GM12878 (cell line): Measurements from ENCODE around the gene ZNF791. TPM values are rescaled to one million over a fixed set of nuclear protein-coding genes. Genes with fewer than 3 reads are reported as not detected.
A peak's percentile ranks its signal among the peaks of the same experiment; 100 is the strongest.

ENCODE experiments used
- CEBPB ChIP-seq, 2 experiments: fragments of 150-350 bp in 1 of 2; IDR thresholded peaks; 2 replicates each; pipeline ENCODE4 v1.6.1; 2012 to 2014; ENCODE audit warnings: low read depth in 2 of 2, low read length in 2 of 2, borderline replicate concordance in 1 of 2, inconsistent platforms in 1 of 2
- GATAD2B ChIP-seq: fragments of 450-650 bp; conservative IDR thresholded peaks from 2 replicates; pipeline ENCODE4 v1.6.1; 2017; ENCODE audit warnings: low read depth, mild to moderate bottlenecking, moderate library complexity
- JUND ChIP-seq: IDR thresholded peaks from 2 replicates; pipeline ENCODE4 v1.6.1; 2012; ENCODE audit warnings: low read depth, mild to moderate bottlenecking, low read length, improper control_type of control experiment, moderate library complexity
- KDM1A ChIP-seq: fragments of 200-600 bp; sonication (generic); IDR thresholded peaks from 2 replicates; pipeline ENCODE4 v1.6.1; 2016; ENCODE audit warnings: borderline replicate concordance
- MTA2 ChIP-seq: fragments of 450-650 bp; IDR thresholded peaks from 2 replicates; pipeline ENCODE4 v1.6.1; 2016; ENCODE audit warnings: low read depth, mild to moderate bottlenecking, moderate library complexity
- PAX5 ChIP-seq: IDR thresholded peaks from 2 replicates; pipeline ENCODE4 v1.6.1; 2011; ENCODE audit warnings: low read depth, low read length, borderline replicate concordance
- RELA ChIP-seq: fragments of 450-650 bp; IDR thresholded peaks from 2 replicates; pipeline ENCODE4 v1.8.0; 2014; ENCODE audit warnings: borderline replicate concordance; ENCODE audit not compliant: partially characterized antibody
- RFX5 ChIP-seq: IDR thresholded peaks from 2 replicates; pipeline ENCODE4 v1.6.1; 2011; ENCODE audit warnings: low read depth, low read length, improper control_type of control experiment
- SMAD5 ChIP-seq: IDR thresholded peaks from 2 replicates; pipeline ENCODE4 v1.6.1; 2016; ENCODE audit warnings: antibody characterized with exemption, low read depth
- STAT3 ChIP-seq: IDR thresholded peaks from 2 replicates; pipeline ENCODE4 v1.6.1; 2011; ENCODE audit warnings: low read depth, low read length, improper control_type of control experiment
- polyA plus RNA-seq, 11 experiments: library from polyadenylated mRNA; depleted of rRNA in 4 of 11; unstranded in 6 of 11; stranded (reverse) in 5 of 11; fragments of >200 nt; fragmentation: Nextera tagmentation in 4 of 11; fragmentation: Illumina TruSeq in 1 of 11; extraction: Ambion mirVana in 4 of 11; extraction: Trizol in 1 of 11; gene quantifications; 1 replicate in 1 of 11; 2 replicates in 10 of 11; pipeline versions ENCODE4 v1.2.1 to v1.2.3, GENCODE V29; 2011 to 2016; ENCODE audit warnings: inconsistent platforms in 2 of 11, missing spikeins in 2 of 11, low read depth in 1 of 11
- total RNA-seq, 4 experiments: library from RNA; depleted of rRNA in 3 of 4; stranded (reverse); fragments of >200 nt in 3 of 4; fragmentation: Illumina TruSeq in 1 of 4; extraction: Trizol in 1 of 4; gene quantifications; 2 replicates each; pipeline versions ENCODE4 v1.2.1 to v1.2.3, GENCODE V29; 2013 to 2021
- TF ChIP-seq, protein P1 (sequence below): fragments of 450-650 bp; IDR thresholded peaks from 2 replicates; pipeline ENCODE4 v1.6.1; 2017; ENCODE audit warnings: mild to moderate bottlenecking, moderate library complexity
- TF ChIP-seq, protein P2 (sequence below): IDR thresholded peaks from 2 replicates; pipeline ENCODE4 v1.6.1; 2012; ENCODE audit warnings: mild to moderate bottlenecking, low read depth, low read length
- TF ChIP-seq, protein P3 (sequence below): IDR thresholded peaks from 2 replicates; pipeline ENCODE4 v1.6.1; 2011; ENCODE audit warnings: borderline replicate concordance, low read depth, mild to moderate bottlenecking, moderate library complexity, low read length; ENCODE audit not compliant: insufficient read depth, poor library complexity, severe bottlenecking
- TF ChIP-seq, protein P4 (sequence below): fragments of 150-350 bp; IDR thresholded peaks from 2 replicates; pipeline ENCODE4 v1.6.1; 2016; ENCODE audit warnings: low read depth, low read length
- TF ChIP-seq, protein P5 (sequence below): IDR thresholded peaks from 2 replicates; pipeline ENCODE4 v1.6.1; 2011; ENCODE audit warnings: mild to moderate bottlenecking, low read depth, low read length, moderate library complexity; ENCODE audit not compliant: insufficient replicate concordance

ZNF791 gene
- total and polyA plus RNA-seq, 10 of the 15 experiments (the other 5 are each of a cell fraction or from before 2014, with no cell fraction given), result 7.5 to 24.0 (median 11.8) TPM

DNA sequence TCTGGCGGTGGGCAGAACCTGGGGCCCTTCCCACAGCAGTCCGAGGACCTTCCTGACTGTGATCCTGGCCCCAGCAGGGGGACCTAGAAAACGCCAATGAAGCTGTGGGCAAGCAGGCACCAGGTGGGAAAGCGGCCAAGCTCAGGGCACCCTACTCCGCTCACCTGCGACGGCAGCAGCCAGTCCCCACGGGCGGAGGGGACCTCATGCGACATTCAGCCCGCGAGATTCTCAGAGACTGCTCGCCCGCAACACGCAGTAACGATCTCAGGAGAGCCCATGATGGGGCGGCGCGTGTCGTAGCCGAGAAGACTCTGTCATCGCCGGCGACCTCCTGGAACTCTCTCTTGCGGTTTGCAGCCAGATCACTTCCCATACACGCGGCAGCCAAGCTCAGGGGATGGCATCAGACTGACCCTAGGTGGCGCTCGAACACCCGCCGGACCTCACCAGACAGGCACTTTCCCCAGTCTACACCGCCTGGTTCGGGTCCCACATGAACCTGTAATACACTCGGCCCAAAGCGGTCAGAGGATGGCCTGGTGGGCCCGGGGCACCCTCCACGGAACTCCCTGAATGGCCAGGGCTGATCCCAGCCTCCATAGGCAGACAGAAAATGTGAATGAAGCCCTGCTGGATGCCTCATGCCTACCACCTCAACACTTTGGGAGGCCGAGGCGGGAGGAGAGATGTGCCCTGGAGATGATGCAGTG, 29.3 kb downstream of the ZNF791 start (continued):
- TF ChIP-seq, protein P1, sequence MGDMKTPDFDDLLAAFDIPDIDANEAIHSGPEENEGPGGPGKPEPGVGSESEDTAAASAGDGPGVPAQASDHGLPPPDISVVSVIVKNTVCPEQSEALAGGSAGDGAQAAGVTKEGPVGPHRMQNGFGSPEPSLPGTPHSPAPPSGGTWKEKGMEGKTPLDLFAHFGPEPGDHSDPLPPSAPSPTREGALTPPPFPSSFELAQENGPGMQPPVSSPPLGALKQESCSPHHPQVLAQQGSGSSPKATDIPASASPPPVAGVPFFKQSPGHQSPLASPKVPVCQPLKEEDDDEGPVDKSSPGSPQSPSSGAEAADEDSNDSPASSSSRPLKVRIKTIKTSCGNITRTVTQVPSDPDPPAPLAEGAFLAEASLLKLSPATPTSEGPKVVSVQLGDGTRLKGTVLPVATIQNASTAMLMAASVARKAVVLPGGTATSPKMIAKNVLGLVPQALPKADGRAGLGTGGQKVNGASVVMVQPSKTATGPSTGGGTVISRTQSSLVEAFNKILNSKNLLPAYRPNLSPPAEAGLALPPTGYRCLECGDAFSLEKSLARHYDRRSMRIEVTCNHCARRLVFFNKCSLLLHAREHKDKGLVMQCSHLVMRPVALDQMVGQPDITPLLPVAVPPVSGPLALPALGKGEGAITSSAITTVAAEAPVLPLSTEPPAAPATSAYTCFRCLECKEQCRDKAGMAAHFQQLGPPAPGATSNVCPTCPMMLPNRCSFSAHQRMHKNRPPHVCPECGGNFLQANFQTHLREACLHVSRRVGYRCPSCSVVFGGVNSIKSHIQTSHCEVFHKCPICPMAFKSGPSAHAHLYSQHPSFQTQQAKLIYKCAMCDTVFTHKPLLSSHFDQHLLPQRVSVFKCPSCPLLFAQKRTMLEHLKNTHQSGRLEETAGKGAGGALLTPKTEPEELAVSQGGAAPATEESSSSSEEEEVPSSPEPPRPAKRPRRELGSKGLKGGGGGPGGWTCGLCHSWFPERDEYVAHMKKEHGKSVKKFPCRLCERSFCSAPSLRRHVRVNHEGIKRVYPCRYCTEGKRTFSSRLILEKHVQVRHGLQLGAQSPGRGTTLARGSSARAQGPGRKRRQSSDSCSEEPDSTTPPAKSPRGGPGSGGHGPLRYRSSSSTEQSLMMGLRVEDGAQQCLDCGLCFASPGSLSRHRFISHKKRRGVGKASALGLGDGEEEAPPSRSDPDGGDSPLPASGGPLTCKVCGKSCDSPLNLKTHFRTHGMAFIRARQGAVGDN, result no peak
- TF ChIP-seq KDM1A, result no peak
- TF ChIP-seq, protein P2, sequence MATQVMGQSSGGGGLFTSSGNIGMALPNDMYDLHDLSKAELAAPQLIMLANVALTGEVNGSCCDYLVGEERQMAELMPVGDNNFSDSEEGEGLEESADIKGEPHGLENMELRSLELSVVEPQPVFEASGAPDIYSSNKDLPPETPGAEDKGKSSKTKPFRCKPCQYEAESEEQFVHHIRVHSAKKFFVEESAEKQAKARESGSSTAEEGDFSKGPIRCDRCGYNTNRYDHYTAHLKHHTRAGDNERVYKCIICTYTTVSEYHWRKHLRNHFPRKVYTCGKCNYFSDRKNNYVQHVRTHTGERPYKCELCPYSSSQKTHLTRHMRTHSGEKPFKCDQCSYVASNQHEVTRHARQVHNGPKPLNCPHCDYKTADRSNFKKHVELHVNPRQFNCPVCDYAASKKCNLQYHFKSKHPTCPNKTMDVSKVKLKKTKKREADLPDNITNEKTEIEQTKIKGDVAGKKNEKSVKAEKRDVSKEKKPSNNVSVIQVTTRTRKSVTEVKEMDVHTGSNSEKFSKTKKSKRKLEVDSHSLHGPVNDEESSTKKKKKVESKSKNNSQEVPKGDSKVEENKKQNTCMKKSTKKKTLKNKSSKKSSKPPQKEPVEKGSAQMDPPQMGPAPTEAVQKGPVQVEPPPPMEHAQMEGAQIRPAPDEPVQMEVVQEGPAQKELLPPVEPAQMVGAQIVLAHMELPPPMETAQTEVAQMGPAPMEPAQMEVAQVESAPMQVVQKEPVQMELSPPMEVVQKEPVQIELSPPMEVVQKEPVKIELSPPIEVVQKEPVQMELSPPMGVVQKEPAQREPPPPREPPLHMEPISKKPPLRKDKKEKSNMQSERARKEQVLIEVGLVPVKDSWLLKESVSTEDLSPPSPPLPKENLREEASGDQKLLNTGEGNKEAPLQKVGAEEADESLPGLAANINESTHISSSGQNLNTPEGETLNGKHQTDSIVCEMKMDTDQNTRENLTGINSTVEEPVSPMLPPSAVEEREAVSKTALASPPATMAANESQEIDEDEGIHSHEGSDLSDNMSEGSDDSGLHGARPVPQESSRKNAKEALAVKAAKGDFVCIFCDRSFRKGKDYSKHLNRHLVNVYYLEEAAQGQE, result no peak
- TF ChIP-seq, protein P3, sequence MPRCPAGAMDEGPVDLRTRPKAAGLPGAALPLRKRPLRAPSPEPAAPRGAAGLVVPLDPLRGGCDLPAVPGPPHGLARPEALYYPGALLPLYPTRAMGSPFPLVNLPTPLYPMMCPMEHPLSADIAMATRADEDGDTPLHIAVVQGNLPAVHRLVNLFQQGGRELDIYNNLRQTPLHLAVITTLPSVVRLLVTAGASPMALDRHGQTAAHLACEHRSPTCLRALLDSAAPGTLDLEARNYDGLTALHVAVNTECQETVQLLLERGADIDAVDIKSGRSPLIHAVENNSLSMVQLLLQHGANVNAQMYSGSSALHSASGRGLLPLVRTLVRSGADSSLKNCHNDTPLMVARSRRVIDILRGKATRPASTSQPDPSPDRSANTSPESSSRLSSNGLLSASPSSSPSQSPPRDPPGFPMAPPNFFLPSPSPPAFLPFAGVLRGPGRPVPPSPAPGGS, result no peak
- TF ChIP-seq RELA, result no peak
- TF ChIP-seq MTA2, result no peak
- TF ChIP-seq, protein P4, sequence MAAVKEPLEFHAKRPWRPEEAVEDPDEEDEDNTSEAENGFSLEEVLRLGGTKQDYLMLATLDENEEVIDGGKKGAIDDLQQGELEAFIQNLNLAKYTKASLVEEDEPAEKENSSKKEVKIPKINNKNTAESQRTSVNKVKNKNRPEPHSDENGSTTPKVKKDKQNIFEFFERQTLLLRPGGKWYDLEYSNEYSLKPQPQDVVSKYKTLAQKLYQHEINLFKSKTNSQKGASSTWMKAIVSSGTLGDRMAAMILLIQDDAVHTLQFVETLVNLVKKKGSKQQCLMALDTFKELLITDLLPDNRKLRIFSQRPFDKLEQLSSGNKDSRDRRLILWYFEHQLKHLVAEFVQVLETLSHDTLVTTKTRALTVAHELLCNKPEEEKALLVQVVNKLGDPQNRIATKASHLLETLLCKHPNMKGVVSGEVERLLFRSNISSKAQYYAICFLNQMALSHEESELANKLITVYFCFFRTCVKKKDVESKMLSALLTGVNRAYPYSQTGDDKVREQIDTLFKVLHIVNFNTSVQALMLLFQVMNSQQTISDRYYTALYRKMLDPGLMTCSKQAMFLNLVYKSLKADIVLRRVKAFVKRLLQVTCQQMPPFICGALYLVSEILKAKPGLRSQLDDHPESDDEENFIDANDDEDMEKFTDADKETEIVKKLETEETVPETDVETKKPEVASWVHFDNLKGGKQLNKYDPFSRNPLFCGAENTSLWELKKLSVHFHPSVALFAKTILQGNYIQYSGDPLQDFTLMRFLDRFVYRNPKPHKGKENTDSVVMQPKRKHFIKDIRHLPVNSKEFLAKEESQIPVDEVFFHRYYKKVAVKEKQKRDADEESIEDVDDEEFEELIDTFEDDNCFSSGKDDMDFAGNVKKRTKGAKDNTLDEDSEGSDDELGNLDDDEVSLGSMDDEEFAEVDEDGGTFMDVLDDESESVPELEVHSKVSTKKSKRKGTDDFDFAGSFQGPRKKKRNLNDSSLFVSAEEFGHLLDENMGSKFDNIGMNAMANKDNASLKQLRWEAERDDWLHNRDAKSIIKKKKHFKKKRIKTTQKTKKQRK, result no peak
- 0 out of 2 replicates have a peak, but pooled peaks have one; percentile 55 for TF ChIP-seq PAX5
- no peak for TF ChIP-seq SMAD5
- no peak for TF ChIP-seq CEBPB (IDR thresholded peaks at IDR 0.05; ENCODE audit: borderline replicate concordance in 1 of 2, low read depth in 2 of 2, low read length in 2 of 2)
- peak; percentile 73; the same call in 1 of the 2 replicates for TF ChIP-seq GATAD2B
- no peak for TF ChIP-seq STAT3
- TF ChIP-seq, protein P5, sequence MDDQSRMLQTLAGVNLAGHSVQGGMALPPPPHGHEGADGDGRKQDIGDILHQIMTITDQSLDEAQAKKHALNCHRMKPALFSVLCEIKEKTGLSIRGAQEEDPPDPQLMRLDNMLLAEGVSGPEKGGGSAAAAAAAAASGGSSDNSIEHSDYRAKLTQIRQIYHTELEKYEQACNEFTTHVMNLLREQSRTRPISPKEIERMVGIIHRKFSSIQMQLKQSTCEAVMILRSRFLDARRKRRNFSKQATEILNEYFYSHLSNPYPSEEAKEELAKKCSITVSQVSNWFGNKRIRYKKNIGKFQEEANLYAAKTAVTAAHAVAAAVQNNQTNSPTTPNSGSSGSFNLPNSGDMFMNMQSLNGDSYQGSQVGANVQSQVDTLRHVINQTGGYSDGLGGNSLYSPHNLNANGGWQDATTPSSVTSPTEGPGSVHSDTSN, result no peak
- no peak for TF ChIP-seq RFX5
- TF ChIP-seq JUND, result no peak
